Panc1 (cell line): ENCODE data around the gene MRM1.

Experiments
- POLR2AphosphoS5 ChIP-seq: IDR thresholded peaks from 2 replicates; pipeline ENCODE4 v1.6.1; 2012; ENCODE audit warnings: mild to moderate bottlenecking, low read depth, low read length, moderate library complexity
- REST ChIP-seq, 2 experiments: IDR thresholded peaks; 2 replicates each; pipeline ENCODE4 v1.6.1; 2011 to 2012; ENCODE audit warnings: low read depth in 2 of 2, control low read depth in 1 of 2, low read length in 1 of 2, mild to moderate bottlenecking in 1 of 2, moderate library complexity in 1 of 2; ENCODE audit not compliant: insufficient read depth in 1 of 2
- SIN3A ChIP-seq: IDR thresholded peaks from 2 replicates; pipeline ENCODE4 v1.6.1; 2012; ENCODE audit warnings: low read depth, mild to moderate bottlenecking, low read length, moderate library complexity, borderline replicate concordance; ENCODE audit not compliant: insufficient read depth
- TF ChIP-seq, protein P1 (sequence below): fragments of 450-650 bp; IDR thresholded peaks from 2 replicates; pipeline ENCODE4 v1.5.1; 2017; ENCODE audit warnings: mild to moderate bottlenecking

GRCh38 chr17:36617773-36618172 is 16.4 kb downstream of the MRM1 start:
- TF ChIP-seq POLR2AphosphoS5: no peak
- TF ChIP-seq, protein P1, sequence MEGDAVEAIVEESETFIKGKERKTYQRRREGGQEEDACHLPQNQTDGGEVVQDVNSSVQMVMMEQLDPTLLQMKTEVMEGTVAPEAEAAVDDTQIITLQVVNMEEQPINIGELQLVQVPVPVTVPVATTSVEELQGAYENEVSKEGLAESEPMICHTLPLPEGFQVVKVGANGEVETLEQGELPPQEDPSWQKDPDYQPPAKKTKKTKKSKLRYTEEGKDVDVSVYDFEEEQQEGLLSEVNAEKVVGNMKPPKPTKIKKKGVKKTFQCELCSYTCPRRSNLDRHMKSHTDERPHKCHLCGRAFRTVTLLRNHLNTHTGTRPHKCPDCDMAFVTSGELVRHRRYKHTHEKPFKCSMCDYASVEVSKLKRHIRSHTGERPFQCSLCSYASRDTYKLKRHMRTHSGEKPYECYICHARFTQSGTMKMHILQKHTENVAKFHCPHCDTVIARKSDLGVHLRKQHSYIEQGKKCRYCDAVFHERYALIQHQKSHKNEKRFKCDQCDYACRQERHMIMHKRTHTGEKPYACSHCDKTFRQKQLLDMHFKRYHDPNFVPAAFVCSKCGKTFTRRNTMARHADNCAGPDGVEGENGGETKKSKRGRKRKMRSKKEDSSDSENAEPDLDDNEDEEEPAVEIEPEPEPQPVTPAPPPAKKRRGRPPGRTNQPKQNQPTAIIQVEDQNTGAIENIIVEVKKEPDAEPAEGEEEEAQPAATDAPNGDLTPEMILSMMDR: no peak
- no peak for TF ChIP-seq REST (IDR thresholded peaks at IDR 0.05; ENCODE audit: insufficient read depth in 1 of 2, low read depth in 2 of 2, low read length in 1 of 2)
- no peak for TF ChIP-seq SIN3A
